Upper lobe of left lung (tissue), 4 donors: ENCODE measurements around the gene MRPS27.

Experiments used
- CTCF ChIP-seq, 6 experiments: fragments of 450-650 bp in 4 of 6; fragments of 200-600 bp in 2 of 6; sonication (generic) in 2 of 6; IDR thresholded peaks; one replicate each; pipeline ENCODE4 v1.5.1; 2016 to 2019; ENCODE audit warnings: antibody characterized with exemption in 6 of 6
- POLR2A ChIP-seq, 4 donors: fragments of 450-650 bp; IDR thresholded peaks; one replicate each; pipeline ENCODE4 v1.5.1; 2016 to 2017; ENCODE audit warnings: antibody characterized with exemption in 4 of 4, mild to moderate bottlenecking in 2 of 4

DNA sequence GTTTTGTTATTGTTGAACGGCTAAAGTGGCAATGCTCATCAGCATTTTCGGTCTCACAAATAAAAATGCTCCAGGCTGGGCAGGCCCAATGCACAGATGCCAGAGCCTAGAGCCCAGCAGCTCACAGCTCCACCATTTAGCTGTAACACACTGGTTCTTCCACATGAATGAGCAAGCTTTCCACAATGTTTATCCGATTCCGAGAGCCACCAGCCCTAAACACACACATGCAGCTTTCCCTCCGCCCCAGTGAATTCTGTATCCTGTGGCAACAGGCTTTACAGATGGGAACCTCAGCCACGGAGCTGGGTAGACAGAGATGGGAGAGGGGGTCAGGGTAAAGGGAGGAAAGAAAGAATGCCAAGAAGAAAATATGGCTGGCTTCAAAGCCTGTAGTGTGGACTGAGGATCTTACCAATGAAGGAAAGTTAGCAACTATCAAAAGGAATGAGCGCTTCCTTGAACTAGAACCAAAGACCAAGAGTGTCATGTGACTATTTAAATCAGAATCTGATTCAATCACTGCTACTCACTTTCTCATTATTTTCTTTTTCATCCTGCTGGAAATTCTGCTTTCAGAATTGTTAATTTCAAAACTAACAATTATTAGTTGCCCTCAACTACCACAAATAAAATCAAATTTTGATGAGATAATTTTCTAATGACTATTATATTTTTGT, 77.1 kb downstream of the MRPS27 start:
- TF ChIP-seq CTCF (IDR thresholded peaks at IDR 0.05) (no peak), POLR2A (IDR thresholded peaks at IDR 0.05) (no peak)
